Upper lobe of left lung (tissue), 4 donors: Measurements from ENCODE around the gene PPP6R3.

Experiments
- POLR2A ChIP-seq, 4 donors: fragments of 450-650 bp; IDR thresholded peaks; one replicate each; pipeline ENCODE4 v1.5.1; 2016 to 2017; ENCODE audit warnings: antibody characterized with exemption in 4 of 4, mild to moderate bottlenecking in 2 of 4
- POLR2AphosphoS5 ChIP-seq, 2 donors: sonication (generic); formaldehyde crosslinking; IDR thresholded peaks; one replicate each; pipeline ENCODE4 v1.5.1; 2017; ENCODE audit warnings: antibody characterized with exemption in 2 of 2
- TF ChIP-seq, protein P1 (sequence below), 6 experiments: fragments of 450-650 bp in 4 of 6; fragments of 200-600 bp in 2 of 6; sonication (generic) in 2 of 6; IDR thresholded peaks; one replicate each; pipeline ENCODE4 v1.5.1; 2016 to 2019; ENCODE audit warnings: antibody characterized with exemption in 6 of 6

DNA sequence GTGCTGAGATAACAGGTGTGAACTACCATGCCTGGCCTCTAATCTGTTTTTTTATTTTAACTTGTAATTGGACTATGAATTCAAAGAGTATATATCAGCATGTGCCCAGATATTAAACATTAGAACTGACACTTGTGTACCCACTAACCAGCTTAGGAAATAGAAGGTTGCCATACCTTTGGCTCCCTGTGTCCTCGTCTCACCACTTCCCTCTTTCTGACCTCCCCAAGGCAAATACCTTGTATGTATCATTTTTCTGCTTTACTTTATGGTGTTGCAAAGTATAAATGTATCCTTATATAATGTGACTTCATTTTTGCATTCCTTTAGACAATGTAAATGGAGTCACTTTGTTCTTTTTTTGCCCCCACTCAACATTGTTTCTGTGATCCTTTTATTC lies 9.1 kb downstream of the PPP6R3 start:
- TF ChIP-seq POLR2AphosphoS5 (IDR thresholded peaks at IDR 0.05) (no peak), POLR2A (IDR thresholded peaks at IDR 0.05) (no peak)
- TF ChIP-seq, protein P1, sequence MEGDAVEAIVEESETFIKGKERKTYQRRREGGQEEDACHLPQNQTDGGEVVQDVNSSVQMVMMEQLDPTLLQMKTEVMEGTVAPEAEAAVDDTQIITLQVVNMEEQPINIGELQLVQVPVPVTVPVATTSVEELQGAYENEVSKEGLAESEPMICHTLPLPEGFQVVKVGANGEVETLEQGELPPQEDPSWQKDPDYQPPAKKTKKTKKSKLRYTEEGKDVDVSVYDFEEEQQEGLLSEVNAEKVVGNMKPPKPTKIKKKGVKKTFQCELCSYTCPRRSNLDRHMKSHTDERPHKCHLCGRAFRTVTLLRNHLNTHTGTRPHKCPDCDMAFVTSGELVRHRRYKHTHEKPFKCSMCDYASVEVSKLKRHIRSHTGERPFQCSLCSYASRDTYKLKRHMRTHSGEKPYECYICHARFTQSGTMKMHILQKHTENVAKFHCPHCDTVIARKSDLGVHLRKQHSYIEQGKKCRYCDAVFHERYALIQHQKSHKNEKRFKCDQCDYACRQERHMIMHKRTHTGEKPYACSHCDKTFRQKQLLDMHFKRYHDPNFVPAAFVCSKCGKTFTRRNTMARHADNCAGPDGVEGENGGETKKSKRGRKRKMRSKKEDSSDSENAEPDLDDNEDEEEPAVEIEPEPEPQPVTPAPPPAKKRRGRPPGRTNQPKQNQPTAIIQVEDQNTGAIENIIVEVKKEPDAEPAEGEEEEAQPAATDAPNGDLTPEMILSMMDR (IDR thresholded peaks at IDR 0.05): no peak
